K562 (cell line): ENCODE results near the gene ABCA13. TPM values are rescaled to one million over a fixed set of nuclear protein-coding genes. Genes with fewer than 3 reads are reported as not detected.

Experiments
- ATAC-seq: fragments of 200-7000 bp; cut with Tn5 transposase; 3 replicates; pipeline ENCODE4 v1.9.1; 2020; ENCODE audit warnings: moderate library complexity
- BruUV-seq: library from RNA; stranded (reverse); fragments of 400-500 nt; replicated peaks from 2 replicates; lab custom pipeline; 2021; lab: Mats Ljungman, UMichigan
- CTCF ChIA-PET: fragments of 300-600 bp; formaldehyde crosslinking; extraction: SDS; loops from one replicate; lab custom pipeline; 2021; ENCODE audit warnings: low intra/inter-chr PET ratio; lab: Yijun Ruan, JAX
- POLR2A ChIA-PET: fragments of 300-600, 350-650 bp; sonication (Branson Sonifier 250); formaldehyde crosslinking; extraction: SDS; loops from one replicate; lab custom pipeline; 2021; ENCODE audit warnings: antibody characterized with exemption, inconsistent platforms; lab: Yijun Ruan, JAX
- DNase-seq, 4 experiments: peaks; one replicate each; pipeline versions ENCODE4 v3.0.0 to v3.0.0-alpha.2; 2011 to 2018; ENCODE audit warnings: low spot score in 3 of 4, mixed read lengths in 3 of 4; ENCODE audit errors: extremely low read depth in 1 of 4
- FAIRE-seq: peaks from 2 replicates; lab custom pipeline; 2011; peaks lifted over from hg19 to GRCh38; lab: Jason Lieb, UNC
- H2AFZ ChIP-seq: 2 replicates; pipeline ENCODE4 v1.6.0; 2011; ENCODE audit warnings: low read depth, low read length, control low read depth, inconsistent platforms
- H3K27ac ChIP-seq: fragments of 200-600 bp; 3 replicates; pipeline ENCODE4 v1.8.0; 2011; ENCODE audit warnings: low read depth, mild to moderate bottlenecking, control low read depth, inconsistent platforms, low read length, moderate library complexity, mixed read lengths; ENCODE audit errors: extremely low read depth
- H3K27me3 ChIP-seq, 2 experiments: fragments of 300-600 bp in 1 of 2; 2 replicates in 1 of 2; 3 replicates in 1 of 2; pipeline versions ENCODE4 v1.6.0 to v1.8.0; 2011; ENCODE audit warnings: inconsistent platforms in 2 of 2, low read length in 2 of 2, mild to moderate bottlenecking in 1 of 2, mixed read lengths in 1 of 2, moderate library complexity in 1 of 2; ENCODE audit not compliant: control insufficient read depth in 2 of 2, insufficient read depth in 2 of 2
- H3K36me3 ChIP-seq: fragments of 300-600 bp; 3 replicates; pipeline ENCODE4 v1.8.0; 2011; ENCODE audit warnings: mild to moderate bottlenecking, low read length, inconsistent platforms; ENCODE audit not compliant: control insufficient read depth, insufficient read depth
- H3K4me1 ChIP-seq, 2 experiments: fragments of 200-600 bp in 1 of 2; replicated peaks in 1 of 2; 2 replicates in 1 of 2; 3 replicates in 1 of 2; pipeline versions ENCODE4 v1.5.1 to v1.8.0; 2011; ENCODE audit warnings: inconsistent platforms in 2 of 2, low read length in 2 of 2, mild to moderate bottlenecking in 1 of 2, mixed read lengths in 1 of 2, moderate library complexity in 1 of 2; ENCODE audit not compliant: control insufficient read depth in 2 of 2, insufficient read depth in 2 of 2
- H3K4me2 ChIP-seq: 2 replicates; pipeline ENCODE4 v1.6.1; 2011; ENCODE audit warnings: low read length, control low read depth, inconsistent platforms, mixed read lengths; ENCODE audit not compliant: insufficient read depth
- H3K4me3 ChIP-seq: fragments of 200-600 bp; sonication (generic), shearing (Covaris generic); 2 replicates; pipeline ENCODE4 v1.5.1; 2016; ENCODE audit warnings: control low read depth, inconsistent platforms
- H3K79me2 ChIP-seq: fragments of 200-600 bp; 3 replicates; pipeline ENCODE4 v1.8.0; 2011; ENCODE audit warnings: low read length, inconsistent platforms; ENCODE audit not compliant: control insufficient read depth, insufficient read depth
- H3K9ac ChIP-seq, 2 experiments: 2 replicates each; pipeline versions ENCODE4 v1.6.0 to v1.6.1; 2011; ENCODE audit warnings: low read depth in 2 of 2, low read length in 2 of 2, control low read depth in 1 of 2, inconsistent platforms in 1 of 2, mild to moderate bottlenecking in 1 of 2, mixed read lengths in 1 of 2; ENCODE audit not compliant: insufficient read depth in 1 of 2
- H3K9me1 ChIP-seq: one replicate; pipeline ENCODE4 v1.6.0; 2011; ENCODE audit warnings: inconsistent platforms, mild to moderate bottlenecking, low read length, moderate library complexity; ENCODE audit not compliant: control insufficient read depth, insufficient read depth
- H3K9me3 ChIP-seq: replicated peaks from 2 replicates; pipeline ENCODE4 v1.5.1; 2011; ENCODE audit warnings: low read depth, low read length, inconsistent platforms; ENCODE audit not compliant: control insufficient read depth, insufficient read depth
- H4K20me1 ChIP-seq: replicated peaks from 2 replicates; pipeline ENCODE4 v1.6.1; 2011; ENCODE audit warnings: low read length, inconsistent platforms, mixed read lengths; ENCODE audit not compliant: control insufficient read depth, insufficient read depth
- FOXK1 ChIP-seq: sonication (generic); formaldehyde crosslinking; IDR thresholded peaks from 2 replicates; pipeline ENCODE4 v1.8.0; 2022; ENCODE audit warnings: missing genetic modification reagents, mild to moderate bottlenecking, borderline replicate concordance
- GATAD2B ChIP-seq: fragments of 450-650 bp; IDR thresholded peaks from 2 replicates; pipeline ENCODE4 v1.6.1; 2017; ENCODE audit warnings: mild to moderate bottlenecking, borderline replicate concordance
- GTF3C2 ChIP-seq: IDR thresholded peaks from 3 replicates; pipeline ENCODE4 v1.6.1; 2011; ENCODE audit warnings: borderline replicate concordance, mild to moderate bottlenecking, moderate library complexity; ENCODE audit not compliant: insufficient read length; ENCODE audit errors: extremely low read depth
- HIVEP1 ChIP-seq: fragments of 250-450 bp; sonication (Bioruptor Pico); IDR thresholded peaks from 2 replicates; pipeline ENCODE4 v1.4.0; 2020; ENCODE audit warnings: mild to moderate bottlenecking
- MITF ChIP-seq: IDR thresholded peaks from 2 replicates; pipeline ENCODE4 v1.6.1; 2014; ENCODE audit warnings: antibody characterized with exemption
- RBM14 ChIP-seq: fragments of 200-400 bp; formaldehyde crosslinking; IDR thresholded peaks from 2 replicates; pipeline ENCODE4 v1.6.1; 2018; ENCODE audit warnings: low read depth, mild to moderate bottlenecking, low read length, moderate library complexity, borderline replicate concordance; ENCODE audit not compliant: insufficient read depth
- SIRT6 ChIP-seq: IDR thresholded peaks from one replicate; pipeline ENCODE4 v1.6.1; 2012; ENCODE audit warnings: low read depth, mild to moderate bottlenecking, control low read depth, inconsistent platforms, low read length, moderate library complexity
- SRSF7 ChIP-seq: fragments of 200-400 bp; formaldehyde crosslinking; optimal IDR thresholded peaks from 2 replicates; pipeline ENCODE3; 2017; ENCODE audit warnings: mild to moderate bottlenecking, low read depth, low read length
- WHSC1 ChIP-seq: IDR thresholded peaks from one replicate; pipeline ENCODE4 v1.6.1; 2012; ENCODE audit warnings: low read length, control low read depth, inconsistent platforms
- ZC3H11A ChIP-seq: IDR thresholded peaks from 2 replicates; pipeline ENCODE4 v1.6.1; 2012; ENCODE audit warnings: low read depth, low read length, improper control_type of control experiment
- ZNF217 ChIP-seq: sonication (generic); formaldehyde crosslinking; IDR thresholded peaks from 2 replicates; pipeline ENCODE4 v1.8.0; 2022; ENCODE audit warnings: mild to moderate bottlenecking, missing genetic modification reagents
- ZNF644 ChIP-seq: fragments of 200-800 bp; sonication (Bioruptor generic); IDR thresholded peaks from 2 replicates; pipeline ENCODE4 v1.6.1; 2016; ENCODE audit warnings: low read depth, missing genetic modification characterization, missing compliant biosample characterization
- ZNF668 ChIP-seq: fragments of 250-450 bp; sonication (Bioruptor Pico); IDR thresholded peaks from 2 replicates; pipeline ENCODE4 v1.8.0; 2022; ENCODE audit warnings: mild to moderate bottlenecking, inconsistent platforms
- WGBS: fragments of 100-300 bp; shearing (Covaris generic); methylation state at CpG from one replicate; pipeline ENCODE4 v1.1.6; 2016; ENCODE audit warnings: low coverage, mixed read lengths; ENCODE audit not compliant: insufficient coverage; ENCODE audit errors: missing lambda C conversion rate; 5-methylcytosine and 5-hydroxymethylcytosine counted together
- in situ Hi-C: fragments of 300-500 bp; cut with MboI; formaldehyde crosslinking; loops from 4 replicates; pipeline ENCODE4 v1.15.0; 2018; ENCODE audit warnings: inconsistent platforms, mixed read lengths
- intact Hi-C: fragments of 100-400 bp; cut with micrococcal nuclease; formaldehyde crosslinking; loops from 2 replicates; pipeline ENCODE4 v1.14.2; 2022
- polyA plus RNA-seq, 8 experiments: library from polyadenylated mRNA; depleted of rRNA in 4 of 8; stranded (reverse) in 5 of 8; unstranded in 3 of 8; fragments of >200 nt; fragmentation: Nextera tagmentation in 2 of 8; fragmentation: Illumina TruSeq in 1 of 8; extraction: Ambion mirVana in 2 of 8; extraction: Trizol in 1 of 8; gene quantifications; 2 replicates each; pipeline versions ENCODE4 v1.2.1 to v1.2.3, GENCODE V29; 2011 to 2014; ENCODE audit warnings: inconsistent platforms in 1 of 8, missing spikeins in 1 of 8
- total RNA-seq, 7 experiments: library from RNA; depleted of rRNA in 6 of 7; stranded (reverse); fragments of >200 nt in 6 of 7; fragmentation: Illumina TruSeq in 2 of 7; extraction: Trizol in 2 of 7; gene quantifications; 2 replicates each; pipeline versions ENCODE4 v1.2.1 to v1.2.3, GENCODE V29; 2011 to 2021; ENCODE audit warnings: low replicate concordance in 1 of 7
- TF ChIP-seq, protein P1 (sequence below): fragments of 250-450 bp; sonication (Bioruptor Pico); IDR thresholded peaks from 2 replicates; pipeline ENCODE4 v1.5.0; 2022; ENCODE audit warnings: mild to moderate bottlenecking

ABCA13 gene
- total and polyA plus RNA-seq, 9 of the 15 experiments (the other 6 are each of a cell fraction or from before 2014, with no cell fraction given), result 0.14 to 1.5 (median 0.38) TPM

DNA sequence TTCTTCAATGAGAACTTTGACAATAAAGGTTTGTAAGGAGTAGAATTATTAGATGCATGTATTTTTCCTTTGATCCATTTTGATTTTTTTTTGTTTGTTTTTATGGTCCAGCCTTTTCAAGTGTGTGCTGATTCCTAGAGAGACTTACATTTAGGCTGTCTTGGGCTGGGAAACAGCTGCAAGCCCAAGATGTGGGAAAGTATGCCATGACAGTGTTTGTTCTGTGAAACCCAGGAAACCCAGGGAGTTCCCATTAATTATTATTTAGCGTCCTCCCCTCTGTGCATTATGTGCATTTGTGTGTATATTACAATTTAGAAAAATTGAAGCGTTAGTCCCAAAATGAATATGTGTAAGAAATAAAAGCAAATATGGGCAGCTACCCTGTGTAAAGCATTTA lies 216.7 kb downstream of the ABCA13 start:
- no peaks in the 10 kb centered on the region for H3K9me3 ChIP-seq
- CTCF ChIA-PET, result no interaction called here
- no peak overlapping the region for H3K4me3 ChIP-seq
- POLR2A ChIA-PET, result interaction anchor here (0.7 kb wide), 2 partner anchors 26 to 98 kb away, joined by 3 to 4 read pairs; no protein-coding TSS in a partner anchor
- no peaks in the 10 kb centered on the region for H3K36me3 ChIP-seq
- no peak overlapping the region for H2AFZ ChIP-seq
- H3K4me2 ChIP-seq, result no peak overlapping the region
- H4K20me1 ChIP-seq, result no peaks in the 10 kb centered on the region
- ATAC-seq, result no peak
- no peak for FAIRE-seq
- H3K9ac ChIP-seq, result no peak overlapping the region
- H3K9me1 ChIP-seq, result no peaks in the 10 kb centered on the region
- H3K79me2 ChIP-seq, result no peaks in the 10 kb centered on the region
- in situ Hi-C loops (no loop called here), intact Hi-C loops (no loop called here)
- BruUV-seq, result no TSS peak
- no peak overlapping the region for H3K27ac ChIP-seq
- TF ChIP-seq GTF3C2, result no peak
- TF ChIP-seq SIRT6, result no peak
- TF ChIP-seq ZNF217 (CRISPR knock-in tag), result no peak
- TF ChIP-seq, protein P1, sequence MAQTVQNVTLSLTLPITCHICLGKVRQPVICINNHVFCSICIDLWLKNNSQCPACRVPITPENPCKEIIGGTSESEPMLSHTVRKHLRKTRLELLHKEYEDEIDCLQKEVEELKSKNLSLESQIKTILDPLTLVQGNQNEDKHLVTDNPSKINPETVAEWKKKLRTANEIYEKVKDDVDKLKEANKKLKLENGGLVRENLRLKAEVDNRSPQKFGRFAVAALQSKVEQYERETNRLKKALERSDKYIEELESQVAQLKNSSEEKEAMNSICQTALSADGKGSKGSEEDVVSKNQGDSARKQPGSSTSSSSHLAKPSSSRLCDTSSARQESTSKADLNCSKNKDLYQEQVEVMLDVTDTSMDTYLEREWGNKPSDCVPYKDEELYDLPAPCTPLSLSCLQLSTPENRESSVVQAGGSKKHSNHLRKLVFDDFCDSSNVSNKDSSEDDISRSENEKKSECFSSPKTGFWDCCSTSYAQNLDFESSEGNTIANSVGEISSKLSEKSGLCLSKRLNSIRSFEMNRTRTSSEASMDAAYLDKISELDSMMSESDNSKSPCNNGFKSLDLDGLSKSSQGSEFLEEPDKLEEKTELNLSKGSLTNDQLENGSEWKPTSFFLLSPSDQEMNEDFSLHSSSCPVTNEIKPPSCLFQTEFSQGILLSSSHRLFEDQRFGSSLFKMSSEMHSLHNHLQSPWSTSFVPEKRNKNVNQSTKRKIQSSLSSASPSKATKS, result no peak
- no peak for TF ChIP-seq GATAD2B
- no peak for TF ChIP-seq WHSC1
- TF ChIP-seq RBM14, result no peak
- no peak for TF ChIP-seq ZNF644 (tag)
- no peak for TF ChIP-seq FOXK1 (CRISPR knock-in tag)
- TF ChIP-seq MITF, result no peak
- TF ChIP-seq HIVEP1 (CRISPR knock-in tag), result no peak
- TF ChIP-seq SRSF7, result no peak
- no peak for TF ChIP-seq ZNF668 (CRISPR knock-in tag)
- TF ChIP-seq ZC3H11A, result no peak
- 0% methylated on average over 2 of the region's 2 CpGs for WGBS
- H3K4me1 ChIP-seq, result no peaks in the 10 kb centered on the region
- H3K27me3 ChIP-seq, result no peaks in the 10 kb centered on the region
- no peak for DNase-seq
